ENCODE results near the gene RNF222. TPM values are rescaled to one million over a fixed set of nuclear protein-coding genes. Genes with fewer than 3 reads are reported as not detected.

Gene RNF222
- total and polyA plus RNA-seq, 10 of the 15 experiments (the other 5 are each of a cell fraction or from before 2014, with no cell fraction given): not detected

DNA sequence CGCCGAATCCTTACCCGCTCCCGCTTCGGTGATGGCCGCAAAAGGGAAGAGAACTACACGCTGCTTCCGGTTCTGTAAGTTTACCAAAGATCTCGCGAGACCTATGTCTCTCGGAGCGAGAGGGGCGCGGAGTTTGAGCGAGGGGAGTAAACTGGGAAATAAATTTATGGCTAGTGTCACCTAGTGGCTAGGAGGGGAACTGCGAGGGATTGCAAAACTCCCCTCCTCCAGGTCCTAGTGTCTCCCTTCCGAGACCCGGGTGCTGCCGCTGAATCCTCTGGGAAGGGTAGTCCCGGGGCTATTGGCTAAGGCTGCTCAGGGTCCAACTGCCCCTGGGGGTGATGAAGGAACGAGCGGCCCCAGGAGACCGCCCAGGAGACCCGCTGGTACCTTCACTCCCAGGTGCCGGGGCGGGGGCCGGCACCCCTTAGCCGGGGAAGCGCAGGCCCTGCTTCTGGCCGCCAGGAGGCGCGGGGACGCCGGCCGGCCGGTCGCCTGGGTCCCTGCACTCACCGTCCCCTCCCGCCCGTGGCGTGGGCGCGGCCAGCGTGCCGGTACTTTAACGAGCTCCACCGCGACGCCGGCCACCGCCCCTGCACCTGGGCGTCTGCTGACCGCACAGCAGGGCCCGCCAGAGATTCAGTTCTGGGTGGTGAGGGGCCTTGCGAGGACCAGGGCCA lies 14.3 kb downstream of the RNF222 start, which contains the start of gene RPL26 (continued):
- TF ChIP-seq REST (IDR thresholded peaks at IDR 0.05; ENCODE audit: low read depth, low read length): no peak

GRCh38 chr17:8382880-8383142 lies 14.8 kb downstream of the RNF222 start:
- 0% methylated on average over 15 of the region's 15 CpGs for WGBS (ENCODE audit: insufficient coverage, insufficient replicate concordance, low lambda C conversion rate, missing lambda C conversion rate)
- peak; percentile 50; the same call in 1 of the 2 replicates for TF ChIP-seq FOXM1 (IDR thresholded peaks at IDR 0.05; ENCODE audit: low read depth, low read length)
- peak; percentile 70 for TF ChIP-seq NKRF (conservative IDR thresholded peaks at IDR 0.05)
- TF ChIP-seq NFIC (IDR thresholded peaks at IDR 0.05; ENCODE audit: low read depth, low read length): 0 out of 2 replicates have a peak, but pooled peaks have one; percentile 27
- no peak for TF ChIP-seq ZZZ3 (IDR thresholded peaks at IDR 0.05; ENCODE audit: control insufficient read depth, insufficient read length, low read depth)
- TF ChIP-seq SIN3A (IDR thresholded peaks at IDR 0.05; ENCODE audit: low read depth, low read length): 0 out of 2 replicates have a peak, but pooled peaks have one; percentile 65
- peak; percentile 13; the same call in 1 of the 2 replicates for TF ChIP-seq ZNF687 (IDR thresholded peaks at IDR 0.05)
- TF ChIP-seq RBBP5 (conservative IDR thresholded peaks at IDR 0.05): peak; percentile 93
- TF ChIP-seq MTA3 (IDR thresholded peaks at IDR 0.05; ENCODE audit: borderline replicate concordance, low read length): peak; percentile 71; the same call in 1 of the 2 replicates
- TF ChIP-seq MEF2A (IDR thresholded peaks at IDR 0.05; ENCODE audit: insufficient read depth, low read depth, low read length): peak; percentile 34; the same call in 1 of the 2 replicates

More at GRCh38 chr17:8382880-8383142, 14.8 kb downstream of the RNF222 start:
- intact Hi-C loops (cut with micrococcal nuclease; ENCODE audit: unreplicated experiment): loop anchor here (10.0 kb wide), 1 partner anchor 362 kb away; the partner anchor contains the start of gene CCDC42
- H3K4me1 ChIP-seq (ENCODE audit: control insufficient read depth, insufficient read depth, low read length): no peaks in the 10 kb centered on the region; the same call in 1 of the 2 replicates
- peaks cover 7 to 25% of the 10 kb centered on the region in 2 experiments for H3K36me3 ChIP-seq (ENCODE audit: control insufficient read depth in 2 of 2, insufficient read depth in 2 of 2, low read length in 1 of 2)
- BruUV-seq (replicated peaks): no TSS peak
- peak overlapping the region; percentile 76 for H3K27ac ChIP-seq (ENCODE audit: control insufficient read depth, insufficient read depth)
- ChIA-PET RAD21 (ENCODE audit: unreplicated experiment) (interaction anchor here (3.1 kb wide), 1 partner anchor 363 kb away, joined by 8 read pairs; no protein-coding TSS in a partner anchor), CTCF (interaction anchor here (0.6 to 1.6 kb wide), 5 partner anchors 22 to 363 kb away, joined by 3 to 4 read pairs (median 3); partner anchors contain the start of gene RANGRF), POLR2A (no interaction called here), SMC1A (ENCODE audit: uncharacterized antibody, unreplicated experiment) (no interaction called here)
- peak overlapping the region; percentile 84 for H3K4me3 ChIP-seq
- peak overlapping the region; percentile 88 for H3K9ac ChIP-seq (ENCODE audit: control insufficient read depth, insufficient read depth, low read length)
- in situ Hi-C loops (cut with MboI): no loop called here
- H3K79me2 ChIP-seq (ENCODE audit: control insufficient read depth, insufficient read depth, low read length): peaks cover 47% of the 10 kb centered on the region
- H3K4me2 ChIP-seq (ENCODE audit: control insufficient read depth, insufficient read depth): no peak overlapping the region
- peak overlapping the region; percentile 43 for H2AFZ ChIP-seq (ENCODE audit: control insufficient read depth, low read depth, low read length)
- no peaks in the 10 kb centered on the region for H3K9me3 ChIP-seq (replicated peaks; ENCODE audit: control insufficient read depth, insufficient read depth, low read length)
- H4K20me1 ChIP-seq (ENCODE audit: control insufficient read depth, insufficient read depth): peaks cover 9% of the 10 kb centered on the region
- DNase-seq (ENCODE audit: low read depth, low spot score) (no peak), ATAC-seq (no peak; the same call in 2 of the 3 replicates), FAIRE-seq (no peak)
- H3K27me3 ChIP-seq (replicated peaks in 1 of 2; ENCODE audit: control insufficient read depth in 2 of 2, insufficient read depth in 2 of 2, low read length in 1 of 2): no peaks in the 10 kb centered on the region
